Endothelial cell of umbilical vein (primary cell): Measurements from ENCODE around the gene FAM120A.

Experiments used
- EZH2 ChIP-seq: IDR thresholded peaks from 2 replicates; pipeline ENCODE4 v1.6.1; 2012; ENCODE audit warnings: borderline replicate concordance, low read depth, mild to moderate bottlenecking, moderate library complexity, low read length, inconsistent platforms; ENCODE audit not compliant: severe bottlenecking
- FOS ChIP-seq: IDR thresholded peaks from 2 replicates; pipeline ENCODE4 v1.6.1; 2011; ENCODE audit warnings: mild to moderate bottlenecking, low read length, moderate library complexity, borderline replicate concordance; ENCODE audit not compliant: insufficient read depth
- GATA2 ChIP-seq: IDR thresholded peaks from 2 replicates; pipeline ENCODE4 v1.7.0; 2011; ENCODE audit warnings: low read depth, mild to moderate bottlenecking, moderate library complexity, mixed read lengths, low read length; ENCODE audit not compliant: insufficient read length, insufficient read depth
- JUN ChIP-seq: IDR thresholded peaks from 2 replicates; pipeline ENCODE4 v1.6.1; 2011; ENCODE audit warnings: borderline replicate concordance, low read depth; ENCODE audit not compliant: insufficient read length, insufficient read depth
- MYC ChIP-seq: IDR thresholded peaks from one replicate; pipeline ENCODE4 v1.6.1; 2011; ENCODE audit warnings: mild to moderate bottlenecking, low read depth, low read length
- POLR2A ChIP-seq: IDR thresholded peaks from 2 replicates; pipeline ENCODE4 v1.6.1; 2012; ENCODE audit warnings: low read depth, mild to moderate bottlenecking, control low read depth, low read length
- POLR2AphosphoS5 ChIP-seq: IDR thresholded peaks from 2 replicates; pipeline ENCODE4 v1.6.1; 2012; ENCODE audit warnings: low read depth, mild to moderate bottlenecking, control low read depth, low read length, moderate library complexity; ENCODE audit not compliant: insufficient read depth
- TF ChIP-seq, protein P1 (sequence below), 2 donors: IDR thresholded peaks; 1 replicate in 1 of 2; 2 replicates in 1 of 2; pipeline ENCODE4 v1.5.1; 2011; ENCODE audit warnings: low read length in 2 of 2, mild to moderate bottlenecking in 2 of 2, moderate library complexity in 2 of 2, control low read depth in 1 of 2, inconsistent platforms in 1 of 2, low read depth in 1 of 2; ENCODE audit not compliant: insufficient read depth in 1 of 2; ENCODE audit errors: extremely low read depth in 1 of 2

DNA sequence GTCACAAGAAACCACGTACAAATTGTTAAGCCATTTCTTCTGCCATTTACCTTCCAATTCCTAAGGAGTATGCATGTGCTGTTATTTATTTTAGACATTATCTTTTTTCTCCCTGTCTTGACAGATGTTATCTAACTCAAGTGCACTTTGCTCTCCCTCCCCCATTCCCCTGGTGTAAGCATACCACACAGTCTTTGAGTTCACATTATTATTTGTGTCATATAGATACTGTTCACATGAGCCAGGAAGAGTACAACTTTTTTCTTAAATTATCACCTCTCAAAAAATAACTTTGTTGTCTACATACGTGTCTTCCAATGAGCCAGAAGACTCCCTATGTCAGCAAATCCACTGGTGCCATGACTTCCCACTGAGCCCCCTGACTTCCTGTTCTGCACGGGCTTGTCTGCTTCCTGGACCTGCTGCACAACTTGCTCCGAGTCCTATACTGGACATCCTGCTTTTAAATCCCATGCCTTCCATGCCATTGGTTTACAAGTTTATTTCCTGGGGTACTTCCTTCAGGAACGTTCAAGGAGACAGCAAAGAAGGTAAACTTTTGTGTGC lies 19.9 kb upstream of the FAM120A start:
- TF ChIP-seq POLR2AphosphoS5, result no peak
- TF ChIP-seq, protein P1, sequence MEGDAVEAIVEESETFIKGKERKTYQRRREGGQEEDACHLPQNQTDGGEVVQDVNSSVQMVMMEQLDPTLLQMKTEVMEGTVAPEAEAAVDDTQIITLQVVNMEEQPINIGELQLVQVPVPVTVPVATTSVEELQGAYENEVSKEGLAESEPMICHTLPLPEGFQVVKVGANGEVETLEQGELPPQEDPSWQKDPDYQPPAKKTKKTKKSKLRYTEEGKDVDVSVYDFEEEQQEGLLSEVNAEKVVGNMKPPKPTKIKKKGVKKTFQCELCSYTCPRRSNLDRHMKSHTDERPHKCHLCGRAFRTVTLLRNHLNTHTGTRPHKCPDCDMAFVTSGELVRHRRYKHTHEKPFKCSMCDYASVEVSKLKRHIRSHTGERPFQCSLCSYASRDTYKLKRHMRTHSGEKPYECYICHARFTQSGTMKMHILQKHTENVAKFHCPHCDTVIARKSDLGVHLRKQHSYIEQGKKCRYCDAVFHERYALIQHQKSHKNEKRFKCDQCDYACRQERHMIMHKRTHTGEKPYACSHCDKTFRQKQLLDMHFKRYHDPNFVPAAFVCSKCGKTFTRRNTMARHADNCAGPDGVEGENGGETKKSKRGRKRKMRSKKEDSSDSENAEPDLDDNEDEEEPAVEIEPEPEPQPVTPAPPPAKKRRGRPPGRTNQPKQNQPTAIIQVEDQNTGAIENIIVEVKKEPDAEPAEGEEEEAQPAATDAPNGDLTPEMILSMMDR (IDR thresholded peaks at IDR 0.05; ENCODE audit: extremely low read depth in 1 of 2, insufficient read depth in 1 of 2, low read depth in 1 of 2, low read length in 2 of 2), result no peak
- TF ChIP-seq POLR2A, result no peak
- no peak for TF ChIP-seq EZH2
- no peak for TF ChIP-seq GATA2
- no peak for TF ChIP-seq MYC
- TF ChIP-seq JUN, result no peak
- no peak for TF ChIP-seq FOS
